Measurements from ENCODE around the gene SPCS3. TPM values are rescaled to one million over a fixed set of nuclear protein-coding genes. Genes with fewer than 3 reads are reported as not detected.
"Not testable (repeated sequence)": the region's sequence is repeated elsewhere in the genome, so short reads cannot be mapped to it uniquely, and the experiment has no call there.

Gene SPCS3
- total RNA-seq, 1 donor from 2014 or later, result 134 TPM

- no peak for DNase-seq (ENCODE audit: low spot score)
These were observed 22.6 kb downstream of the SPCS3 start for GRCh38 chr4:176342384-176342783.

- no peak for DNase-seq (ENCODE audit: low spot score)
These were observed 23.5 kb downstream of the SPCS3 start for GRCh38 chr4:176343286-176343685.

- not testable (repeated sequence) for DNase-seq (ENCODE audit: low spot score)
These were observed 25.6 kb downstream of the SPCS3 start for GRCh38 chr4:176345346-176345745.

GRCh38 chr4:176346836-176347235, 27.1 kb downstream of the SPCS3 start:
- not testable (repeated sequence) for DNase-seq (ENCODE audit: low spot score)

GRCh38 chr4:176350671-176351070, 30.9 kb downstream of the SPCS3 start:
- no peak for DNase-seq (ENCODE audit: low spot score)

- DNase-seq (ENCODE audit: low spot score), result no peak
These were observed 35.1 kb downstream of the SPCS3 start for GRCh38 chr4:176354884-176355283.

- DNase-seq (ENCODE audit: low spot score), result no peak
These were observed 37.8 kb downstream of the SPCS3 start for GRCh38 chr4:176357359-176358082.

GRCh38 chr4:176358083-176358469, 38.3 kb downstream of the SPCS3 start:
- DNase-seq (ENCODE audit: low spot score), result no peak

GRCh38 chr4:176359590-176359989, 39.8 kb downstream of the SPCS3 start:
- no peak for DNase-seq (ENCODE audit: low spot score)

- DNase-seq (ENCODE audit: low spot score), result no peak
These were observed 40.7 kb downstream of the SPCS3 start for GRCh38 chr4:176360446-176360845.

GRCh38 chr4:176363072-176363471, 43.3 kb downstream of the SPCS3 start:
- no peak for DNase-seq (ENCODE audit: low spot score)

GRCh38 chr4:176367771-176368465, 48.2 kb downstream of the SPCS3 start:
- no peak for DNase-seq (ENCODE audit: low spot score)

- DNase-seq (ENCODE audit: low spot score), result no peak
These were observed 56.4 kb downstream of the SPCS3 start for GRCh38 chr4:176376032-176376614.

- no peak for DNase-seq (ENCODE audit: low spot score)
These were observed 58.0 kb downstream of the SPCS3 start for GRCh38 chr4:176377780-176378179.

GRCh38 chr4:176380352-176381157, 60.8 kb downstream of the SPCS3 start:
- no peak for DNase-seq (ENCODE audit: low spot score)

Other genes with a start within 250 kb of the SPCS3 start
- gene SPATA4, start 124.4 kb upstream of the SPCS3 start, total RNA-seq, result not detected
- not detected for gene ASB5, start 50.7 kb upstream of the SPCS3 start, total RNA-seq

Measured in mesenteric fat pad (tissue), 1 donor.